Endometrial microvascular endothelial cells (primary cell): ENCODE results near the gene ZDHHC8. TPM values are rescaled to one million over a fixed set of nuclear protein-coding genes. Genes with fewer than 3 reads are reported as not detected.

Source experiments
- in situ Hi-C: cut with HindIII; loops from 2 replicates; pipeline ENCODE4 v1.10.0; 2017; ENCODE audit warnings: low sequenced_read_pairs, low pct_unique_long_range_greater_than_20kb; ENCODE audit errors: inconsistent ontology term
- total RNA-seq: library from RNA; depleted of rRNA; stranded (reverse); fragments of >200 nt; gene quantifications from one replicate; pipeline ENCODE4 v1.2.3, GENCODE V29; 2015; ENCODE audit errors: inconsistent ontology term

The ZDHHC8 gene
- total RNA-seq, 1 donor from 2014 or later = 35.2 TPM

- in situ Hi-C loops = no loop called here
These were observed 38.0 kb upstream of the ZDHHC8 start for GRCh38 chr22:20093418-20094196.

GRCh38 chr22:20094197-20094807 is 37.3 kb upstream of the ZDHHC8 start:
- in situ Hi-C loops = no loop called here

GRCh38 chr22:20095521-20095920 is 36.1 kb upstream of the ZDHHC8 start:
- in situ Hi-C loops = no loop called here

GRCh38 chr22:20096574-20097420 is 34.8 kb upstream of the ZDHHC8 start:
- in situ Hi-C loops = no loop called here

GRCh38 chr22:20099099-20099711 is 32.4 kb upstream of the ZDHHC8 start:
- in situ Hi-C loops = no loop called here

- in situ Hi-C loops = loop anchor here (25.0 kb wide), 2 partner anchors 139 to 339 kb away; partner anchors contain the start of gene TBX1
These were observed 30.0 kb upstream of the ZDHHC8 start for GRCh38 chr22:20101638-20102037.

GRCh38 chr22:20102203-20102780 is 29.3 kb upstream of the ZDHHC8 start:
- in situ Hi-C loops = loop anchor here (25.0 kb wide), 2 partner anchors 140 to 340 kb away; partner anchors contain the start of gene TBX1

- in situ Hi-C loops = loop anchor here (25.0 kb wide), 2 partner anchors 143 to 343 kb away; partner anchors contain the start of gene TBX1
These were observed 26.0 kb upstream of the ZDHHC8 start for GRCh38 chr22:20105456-20106204.

- in situ Hi-C loops = loop anchor here (25.0 kb wide), 2 partner anchors 144 to 344 kb away; partner anchors contain the start of gene TBX1
These were observed 25.3 kb upstream of the ZDHHC8 start for GRCh38 chr22:20106205-20106848.

GRCh38 chr22:20106849-20107237 is 24.8 kb upstream of the ZDHHC8 start:
- in situ Hi-C loops = loop anchor here (25.0 kb wide), 2 partner anchors 145 to 345 kb away; partner anchors contain the start of gene TBX1

GRCh38 chr22:20107471-20107901 is 24.1 kb upstream of the ZDHHC8 start:
- in situ Hi-C loops = loop anchor here (25.0 kb wide), 2 partner anchors 145 to 345 kb away; partner anchors contain the start of gene TBX1

- in situ Hi-C loops = loop anchor here (25.0 kb wide), 2 partner anchors 146 to 346 kb away; partner anchors contain the start of gene TBX1
These were observed 23.4 kb upstream of the ZDHHC8 start for GRCh38 chr22:20107951-20108756.

- in situ Hi-C loops = loop anchor here (25.0 kb wide), 2 partner anchors 146 to 346 kb away; partner anchors contain the start of gene TBX1
These were observed 22.8 kb upstream of the ZDHHC8 start for GRCh38 chr22:20108757-20109230.

GRCh38 chr22:20109411-20110358 is 21.9 kb upstream of the ZDHHC8 start:
- in situ Hi-C loops = loop anchor here (25.0 kb wide), 2 partner anchors 147 to 347 kb away; partner anchors contain the start of gene TBX1
